ENCODE data around the gene CLDN1.

Gene CLDN1, protein sequence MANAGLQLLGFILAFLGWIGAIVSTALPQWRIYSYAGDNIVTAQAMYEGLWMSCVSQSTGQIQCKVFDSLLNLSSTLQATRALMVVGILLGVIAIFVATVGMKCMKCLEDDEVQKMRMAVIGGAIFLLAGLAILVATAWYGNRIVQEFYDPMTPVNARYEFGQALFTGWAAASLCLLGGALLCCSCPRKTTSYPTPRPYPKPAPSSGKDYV

DNA sequence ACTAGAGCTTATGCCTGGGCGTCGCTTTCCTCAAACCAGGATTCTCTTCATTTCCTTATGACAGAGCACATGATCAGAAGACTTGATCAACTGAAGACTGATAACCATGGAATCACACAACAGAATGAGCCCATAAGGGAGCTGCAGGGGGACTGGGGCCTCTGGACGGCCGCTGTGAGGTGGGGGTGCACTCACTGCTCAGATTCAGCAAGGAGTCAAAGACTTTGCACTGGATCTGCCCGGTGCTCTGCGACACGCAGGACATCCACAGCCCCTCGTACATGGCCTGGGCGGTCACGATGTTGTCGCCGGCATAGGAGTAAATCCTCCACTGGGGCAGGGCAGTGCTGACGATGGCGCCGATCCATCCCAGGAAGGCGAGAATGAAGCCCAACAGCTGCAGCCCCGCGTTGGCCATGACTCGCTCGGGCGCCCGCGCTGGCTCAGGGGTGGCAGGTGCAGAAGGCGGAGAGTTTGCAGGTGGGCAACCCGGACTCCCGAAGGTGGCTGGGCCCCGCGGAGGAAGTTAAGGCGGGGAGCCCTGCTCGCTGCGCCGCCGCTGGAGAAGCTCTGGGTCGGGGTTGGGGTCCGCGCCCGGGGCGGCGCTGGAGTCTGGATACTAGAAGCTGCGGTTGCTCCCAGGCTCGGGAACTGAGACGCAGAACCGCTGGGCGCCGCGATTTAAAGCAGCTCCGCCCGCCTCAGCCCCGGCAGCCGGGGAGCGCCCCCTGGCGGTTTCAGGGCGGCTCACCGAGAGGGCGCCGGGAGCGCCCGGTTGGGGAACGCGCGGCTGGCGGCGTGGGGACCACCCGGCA, at the start of gene CLDN1:
Gene CLDN1, minus strand, starts transcription at position 658 of the 815 bp plus-strand sequence. Its CDS starts 240 bp downstream, at position 418.
- Histone ChIP-seq H3K9me3 (ENCODE audit: control insufficient read depth in 2 of 2, low read length in 2 of 2) (no peaks in the 10 kb centered on the region), H3K4me1 (ENCODE audit: control insufficient read depth in 2 of 2, insufficient read depth in 2 of 2, low read length in 2 of 2) (peaks cover 10 to 17% of the 10 kb centered on the region in 2 donors), H3K27ac (ENCODE audit: low read depth in 2 of 2, low read length in 2 of 2) (no peak within 1 kb of the TSS), H3K9ac (ENCODE audit: low read depth in 1 of 2, low read length in 2 of 2) (peak within 1 kb of the TSS; percentile 33 to 36), H3K4me3 (ENCODE audit: low read length in 2 of 2) (peak within 1 kb of the TSS; percentile 70 to 73), H3K36me3 (ENCODE audit: control insufficient read depth in 2 of 2, insufficient read depth in 2 of 2, low read length in 2 of 2) (no peaks in the 10 kb centered on the region), H3K27me3 (ENCODE audit: control insufficient read depth in 2 of 2, insufficient read depth in 2 of 2, low read length in 2 of 2) (peaks cover 2 to 6% of the 10 kb centered on the region in 2 donors)

GRCh38 chr3:190371152-190371551, 48.9 kb upstream of the CLDN1 start:
- H3K27me3 ChIP-seq (ENCODE audit: control insufficient read depth in 2 of 2, insufficient read depth in 2 of 2, low read length in 2 of 2) = no peaks in the 10 kb centered on the region
- no peak overlapping the region for H3K9ac ChIP-seq (ENCODE audit: low read depth in 1 of 2, low read length in 2 of 2)
- no peaks in the 10 kb centered on the region for H3K9me3 ChIP-seq (ENCODE audit: control insufficient read depth in 2 of 2, low read length in 2 of 2)
- H3K27ac ChIP-seq (ENCODE audit: low read depth in 2 of 2, low read length in 2 of 2) = no peak overlapping the region
- H3K4me3 ChIP-seq (ENCODE audit: low read length in 2 of 2) = no peak overlapping the region
- H3K4me1 ChIP-seq (ENCODE audit: control insufficient read depth in 2 of 2, insufficient read depth in 2 of 2, low read length in 2 of 2) = no peaks in the 10 kb centered on the region
- H3K36me3 ChIP-seq (ENCODE audit: control insufficient read depth in 2 of 2, insufficient read depth in 2 of 2, low read length in 2 of 2) = no peaks in the 10 kb centered on the region

DNA sequence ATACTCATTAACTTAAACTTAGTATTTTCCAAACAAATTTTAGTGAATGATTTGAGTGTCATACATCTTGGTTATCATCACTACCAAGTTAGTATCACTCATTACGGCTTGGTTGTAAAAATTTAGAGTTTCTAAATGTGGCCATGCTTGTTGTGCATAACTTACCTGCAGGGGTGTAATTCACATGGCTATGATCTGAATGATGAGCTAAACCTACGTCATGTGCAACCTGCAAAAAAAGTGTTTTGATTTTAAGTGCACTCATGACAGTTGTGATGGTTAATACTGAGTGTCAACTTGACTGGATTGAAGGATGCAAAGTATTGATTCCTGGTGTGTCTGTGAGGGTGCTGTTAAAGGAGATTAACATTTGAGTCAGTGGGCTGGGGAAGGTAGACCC, 48.1 kb upstream of the CLDN1 start:
- no peaks in the 10 kb centered on the region for H3K27me3 ChIP-seq (ENCODE audit: control insufficient read depth in 2 of 2, insufficient read depth in 2 of 2, low read length in 2 of 2)
- H3K36me3 ChIP-seq (ENCODE audit: control insufficient read depth in 2 of 2, insufficient read depth in 2 of 2, low read length in 2 of 2) = no peaks in the 10 kb centered on the region
- no peak overlapping the region for H3K9ac ChIP-seq (ENCODE audit: low read depth in 1 of 2, low read length in 2 of 2)
- no peaks in the 10 kb centered on the region for H3K9me3 ChIP-seq (ENCODE audit: control insufficient read depth in 2 of 2, low read length in 2 of 2)
- no peak overlapping the region for H3K27ac ChIP-seq (ENCODE audit: low read depth in 2 of 2, low read length in 2 of 2)
- H3K4me3 ChIP-seq (ENCODE audit: low read length in 2 of 2) = no peak overlapping the region
- H3K4me1 ChIP-seq (ENCODE audit: control insufficient read depth in 2 of 2, insufficient read depth in 2 of 2, low read length in 2 of 2) = no peaks in the 10 kb centered on the region

GRCh38 chr3:190369668-190370295, 47.5 kb upstream of the CLDN1 start:
- Histone ChIP-seq H3K9ac (ENCODE audit: low read depth in 1 of 2, low read length in 2 of 2) (no peak overlapping the region), H3K4me1 (ENCODE audit: control insufficient read depth in 2 of 2, insufficient read depth in 2 of 2, low read length in 2 of 2) (no peaks in the 10 kb centered on the region), H3K27ac (ENCODE audit: low read depth in 2 of 2, low read length in 2 of 2) (no peak overlapping the region), H3K9me3 (ENCODE audit: control insufficient read depth in 2 of 2, low read length in 2 of 2) (no peaks in the 10 kb centered on the region), H3K27me3 (ENCODE audit: control insufficient read depth in 2 of 2, insufficient read depth in 2 of 2, low read length in 2 of 2) (no peaks in the 10 kb centered on the region), H3K4me3 (ENCODE audit: low read length in 2 of 2) (no peak overlapping the region), H3K36me3 (ENCODE audit: control insufficient read depth in 2 of 2, insufficient read depth in 2 of 2, low read length in 2 of 2) (no peaks in the 10 kb centered on the region)

DNA sequence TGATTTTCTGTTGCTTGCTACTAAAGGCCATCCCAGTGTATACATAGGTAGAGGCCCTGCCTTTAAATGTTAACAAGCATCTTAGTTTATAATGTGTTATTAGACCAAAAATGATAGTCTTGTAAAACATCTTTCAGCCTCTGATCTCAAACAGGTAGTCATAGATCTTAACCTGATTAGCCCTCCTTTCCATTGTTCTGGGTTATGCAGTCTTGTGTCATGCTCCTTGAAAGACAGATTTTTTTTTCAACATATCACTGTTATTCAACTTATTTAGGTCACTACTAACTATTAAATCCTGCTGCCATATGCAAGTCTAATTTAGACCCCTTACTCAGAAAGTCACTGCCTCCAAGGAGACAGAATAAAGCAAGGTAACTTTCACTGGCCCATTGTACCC, 46.6 kb upstream of the CLDN1 start:
- H3K27ac ChIP-seq (ENCODE audit: low read depth in 2 of 2, low read length in 2 of 2) = no peak overlapping the region
- no peaks in the 10 kb centered on the region for H3K36me3 ChIP-seq (ENCODE audit: control insufficient read depth in 2 of 2, insufficient read depth in 2 of 2, low read length in 2 of 2)
- H3K4me3 ChIP-seq (ENCODE audit: low read length in 2 of 2) = no peak overlapping the region
- no peak overlapping the region for H3K9ac ChIP-seq (ENCODE audit: low read depth in 1 of 2, low read length in 2 of 2)
- H3K4me1 ChIP-seq (ENCODE audit: control insufficient read depth in 2 of 2, insufficient read depth in 2 of 2, low read length in 2 of 2) = no peaks in the 10 kb centered on the region
- H3K9me3 ChIP-seq (ENCODE audit: control insufficient read depth in 2 of 2, low read length in 2 of 2) = no peaks in the 10 kb centered on the region
- H3K27me3 ChIP-seq (ENCODE audit: control insufficient read depth in 2 of 2, insufficient read depth in 2 of 2, low read length in 2 of 2) = no peaks in the 10 kb centered on the region

DNA sequence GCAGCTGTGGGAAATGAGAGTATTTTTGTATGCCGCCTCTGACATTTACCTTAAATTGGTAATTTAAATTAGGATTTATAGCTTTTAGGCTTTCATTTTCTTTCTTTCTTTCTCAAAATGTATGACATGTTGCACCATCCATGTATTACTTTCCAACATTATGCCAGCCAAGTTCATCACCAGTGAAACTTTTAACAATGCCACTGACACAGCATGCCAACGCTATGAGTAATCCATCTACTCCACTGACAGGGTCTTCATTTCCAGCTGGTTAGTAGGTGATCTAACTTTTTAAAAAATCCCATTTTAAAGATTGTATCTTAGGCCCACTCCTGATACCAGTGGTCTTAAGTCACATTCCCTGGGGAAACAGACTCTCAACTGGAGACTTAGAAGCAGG, 43.9 kb upstream of the CLDN1 start:
- Histone ChIP-seq H3K9ac (ENCODE audit: low read depth in 1 of 2, low read length in 2 of 2) (no peak overlapping the region), H3K36me3 (ENCODE audit: control insufficient read depth in 2 of 2, insufficient read depth in 2 of 2, low read length in 2 of 2) (no peaks in the 10 kb centered on the region), H3K27me3 (ENCODE audit: control insufficient read depth in 2 of 2, insufficient read depth in 2 of 2, low read length in 2 of 2) (no peaks in the 10 kb centered on the region), H3K4me3 (ENCODE audit: low read length in 2 of 2) (no peak overlapping the region), H3K9me3 (ENCODE audit: control insufficient read depth in 2 of 2, low read length in 2 of 2) (no peaks in the 10 kb centered on the region), H3K27ac (ENCODE audit: low read depth in 2 of 2, low read length in 2 of 2) (no peak overlapping the region), H3K4me1 (ENCODE audit: control insufficient read depth in 2 of 2, insufficient read depth in 2 of 2, low read length in 2 of 2) (no peaks in the 10 kb centered on the region)

GRCh38 chr3:190362258-190362657, 40.0 kb upstream of the CLDN1 start:
- Histone ChIP-seq H3K4me1 (ENCODE audit: control insufficient read depth in 2 of 2, insufficient read depth in 2 of 2, low read length in 2 of 2) (no peaks in the 10 kb centered on the region), H3K27ac (ENCODE audit: low read depth in 2 of 2, low read length in 2 of 2) (no peak overlapping the region), H3K9ac (ENCODE audit: low read depth in 1 of 2, low read length in 2 of 2) (no peak overlapping the region), H3K4me3 (ENCODE audit: low read length in 2 of 2) (no peak overlapping the region), H3K27me3 (ENCODE audit: control insufficient read depth in 2 of 2, insufficient read depth in 2 of 2, low read length in 2 of 2) (no peaks in the 10 kb centered on the region), H3K36me3 (ENCODE audit: control insufficient read depth in 2 of 2, insufficient read depth in 2 of 2, low read length in 2 of 2) (no peaks in the 10 kb centered on the region), H3K9me3 (ENCODE audit: control insufficient read depth in 2 of 2, low read length in 2 of 2) (no peaks in the 10 kb centered on the region)

GRCh38 chr3:190361791-190362190, 39.5 kb upstream of the CLDN1 start:
- H3K36me3 ChIP-seq (ENCODE audit: control insufficient read depth in 2 of 2, insufficient read depth in 2 of 2, low read length in 2 of 2) = no peaks in the 10 kb centered on the region
- H3K4me1 ChIP-seq (ENCODE audit: control insufficient read depth in 2 of 2, insufficient read depth in 2 of 2, low read length in 2 of 2) = no peaks in the 10 kb centered on the region
- no peak overlapping the region for H3K27ac ChIP-seq (ENCODE audit: low read depth in 2 of 2, low read length in 2 of 2)
- H3K9ac ChIP-seq (ENCODE audit: low read depth in 1 of 2, low read length in 2 of 2) = no peak overlapping the region
- H3K4me3 ChIP-seq (ENCODE audit: low read length in 2 of 2) = no peak overlapping the region
- no peaks in the 10 kb centered on the region for H3K9me3 ChIP-seq (ENCODE audit: control insufficient read depth in 2 of 2, low read length in 2 of 2)
- no peaks in the 10 kb centered on the region for H3K27me3 ChIP-seq (ENCODE audit: control insufficient read depth in 2 of 2, insufficient read depth in 2 of 2, low read length in 2 of 2)

DNA sequence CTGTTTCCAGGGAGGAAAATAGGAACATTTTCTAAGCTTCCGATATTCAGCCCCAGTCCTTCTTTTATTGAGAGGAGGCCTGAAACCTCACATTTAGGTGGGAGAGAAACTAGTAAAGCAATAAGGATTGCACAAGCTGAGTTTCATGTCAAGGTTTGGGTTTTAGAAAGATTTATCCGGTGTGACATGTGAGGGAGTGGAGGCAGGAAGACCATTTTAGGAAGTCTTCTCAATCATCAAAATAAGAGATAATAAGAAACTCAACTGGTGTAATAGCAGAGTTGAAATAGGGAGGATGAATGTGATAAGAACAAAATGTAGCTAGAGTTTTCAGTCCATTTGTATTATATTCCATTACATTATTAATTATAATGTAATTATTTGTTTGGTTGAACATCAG, 38.0 kb upstream of the CLDN1 start:
- Histone ChIP-seq H3K27me3 (ENCODE audit: control insufficient read depth in 2 of 2, insufficient read depth in 2 of 2, low read length in 2 of 2) (no peaks in the 10 kb centered on the region), H3K9me3 (ENCODE audit: control insufficient read depth in 2 of 2, low read length in 2 of 2) (no peaks in the 10 kb centered on the region), H3K4me1 (ENCODE audit: control insufficient read depth in 2 of 2, insufficient read depth in 2 of 2, low read length in 2 of 2) (no peaks in the 10 kb centered on the region), H3K27ac (ENCODE audit: low read depth in 2 of 2, low read length in 2 of 2) (no peak overlapping the region), H3K4me3 (ENCODE audit: low read length in 2 of 2) (no peak overlapping the region), H3K9ac (ENCODE audit: low read depth in 1 of 2, low read length in 2 of 2) (no peak overlapping the region), H3K36me3 (ENCODE audit: control insufficient read depth in 2 of 2, insufficient read depth in 2 of 2, low read length in 2 of 2) (no peaks in the 10 kb centered on the region)

- H3K9me3 ChIP-seq (ENCODE audit: control insufficient read depth in 2 of 2, low read length in 2 of 2) = no peaks in the 10 kb centered on the region
- no peaks in the 10 kb centered on the region for H3K36me3 ChIP-seq (ENCODE audit: control insufficient read depth in 2 of 2, insufficient read depth in 2 of 2, low read length in 2 of 2)
- no peak overlapping the region for H3K27ac ChIP-seq (ENCODE audit: low read depth in 2 of 2, low read length in 2 of 2)
- no peak overlapping the region for H3K4me3 ChIP-seq (ENCODE audit: low read length in 2 of 2)
- H3K27me3 ChIP-seq (ENCODE audit: control insufficient read depth in 2 of 2, insufficient read depth in 2 of 2, low read length in 2 of 2) = no peaks in the 10 kb centered on the region
- no peak overlapping the region for H3K9ac ChIP-seq (ENCODE audit: low read depth in 1 of 2, low read length in 2 of 2)
- H3K4me1 ChIP-seq (ENCODE audit: control insufficient read depth in 2 of 2, insufficient read depth in 2 of 2, low read length in 2 of 2) = no peaks in the 10 kb centered on the region
Measured at GRCh38 chr3:190359813-190360212, 37.6 kb upstream of the CLDN1 start.

Measured in mucosa of rectum (tissue), 2 donors.